ENCODE measurements around the gene IGHMBP2. TPM values are rescaled to one million over a fixed set of nuclear protein-coding genes. Genes with fewer than 3 reads are reported as not detected.

IGHMBP2 gene
- total RNA-seq, 1 donor from 2014 or later: 28.3 TPM

GRCh38 chr11:68892576-68892975 is 11.1 kb upstream of the IGHMBP2 start:
- DNase-seq (ENCODE audit: low spot score in 2 of 2, unreplicated experiment in 2 of 2): no peak
- Mint-ChIP-seq H3K9me3 (no peaks in the 10 kb centered on the region), H3K27me3 (ENCODE audit: low read depth) (no peaks in the 10 kb centered on the region), H3K27ac (no peak overlapping the region), H3K4me3 (no peak overlapping the region), H3K4me1 (peaks cover 15% of the 10 kb centered on the region), H3K36me3 (peaks cover 23% of the 10 kb centered on the region)
- TF ChIP-seq CTCF (IDR thresholded peaks at IDR 0.05; ENCODE audit: unreplicated experiment): no peak

- Mint-ChIP-seq H3K9me3 (no peaks in the 10 kb centered on the region), H3K27ac (no peak overlapping the region), H3K4me1 (peaks cover 15% of the 10 kb centered on the region), H3K36me3 (peaks cover 24% of the 10 kb centered on the region), H3K4me3 (no peak overlapping the region), H3K27me3 (ENCODE audit: low read depth) (no peaks in the 10 kb centered on the region)
- TF ChIP-seq CTCF (IDR thresholded peaks at IDR 0.05; ENCODE audit: unreplicated experiment): no peak
- DNase-seq (ENCODE audit: low spot score in 2 of 2, unreplicated experiment in 2 of 2): no peak
Observed at GRCh38 chr11:68893282-68893681, 10.4 kb upstream of the IGHMBP2 start.

GRCh38 chr11:68896171-68896959 is 7.3 kb upstream of the IGHMBP2 start:
- no peak for TF ChIP-seq CTCF (IDR thresholded peaks at IDR 0.05; ENCODE audit: unreplicated experiment)
- Mint-ChIP-seq H3K4me3 (no peak overlapping the region), H3K4me1 (no peaks in the 10 kb centered on the region), H3K27ac (no peak overlapping the region), H3K36me3 (peaks cover 28% of the 10 kb centered on the region), H3K27me3 (ENCODE audit: low read depth) (no peaks in the 10 kb centered on the region), H3K9me3 (no peaks in the 10 kb centered on the region)
- DNase-seq (ENCODE audit: low spot score in 2 of 2, unreplicated experiment in 2 of 2): no peak

GRCh38 chr11:68897441-68897840 is 6.2 kb upstream of the IGHMBP2 start:
- no peak for DNase-seq (ENCODE audit: low spot score in 2 of 2, unreplicated experiment in 2 of 2)
- H3K36me3 Mint-ChIP-seq: peaks cover 26% of the 10 kb centered on the region
- no peaks in the 10 kb centered on the region for H3K9me3 Mint-ChIP-seq
- peaks cover under 1% of the 10 kb centered on the region for H3K4me1 Mint-ChIP-seq
- H3K27ac Mint-ChIP-seq: no peak overlapping the region
- no peaks in the 10 kb centered on the region for H3K27me3 Mint-ChIP-seq (ENCODE audit: low read depth)
- no peak for TF ChIP-seq CTCF (IDR thresholded peaks at IDR 0.05; ENCODE audit: unreplicated experiment)
- no peak overlapping the region for H3K4me3 Mint-ChIP-seq

- DNase-seq (ENCODE audit: low spot score in 2 of 2, unreplicated experiment in 2 of 2): no peak
- Mint-ChIP-seq H3K4me1 (peaks cover 27% of the 10 kb centered on the region), H3K27me3 (ENCODE audit: low read depth) (no peaks in the 10 kb centered on the region), H3K9me3 (no peaks in the 10 kb centered on the region), H3K4me3 (no peak overlapping the region), H3K27ac (no peak overlapping the region), H3K36me3 (peaks cover 16% of the 10 kb centered on the region)
- no peak for TF ChIP-seq CTCF (IDR thresholded peaks at IDR 0.05; ENCODE audit: unreplicated experiment)
Observed at GRCh38 chr11:68900835-68901381, 2.8 kb upstream of the IGHMBP2 start.
